AG09309 (cell line): ENCODE measurements around the gene FAM98A.

Experiments
- DNase-seq: peaks from one replicate; pipeline ENCODE4 v3.0.0-alpha.2; 2010; ENCODE audit warnings: low read depth
- H3K4me3 ChIP-seq: 2 replicates; pipeline ENCODE4 v1.5.1; 2011; ENCODE audit warnings: mild to moderate bottlenecking, low read depth, low read length, moderate library complexity; ENCODE audit not compliant: control insufficient read depth
- CTCF ChIP-seq: IDR thresholded peaks from 2 replicates; pipeline ENCODE4 v1.5.1; 2011; ENCODE audit warnings: mild to moderate bottlenecking, low read depth, low read length, inconsistent platforms; ENCODE audit not compliant: insufficient read depth, control insufficient read depth; ENCODE audit errors: missing control alignments

Gene FAM98A

GRCh38 chr2:33602201-33602830 is 3.2 kb upstream of the FAM98A start:
- TF ChIP-seq CTCF, result no peak
- DNase-seq, result no peak
- H3K4me3 ChIP-seq, result no peak overlapping the region

- TF ChIP-seq CTCF, result no peak
- H3K4me3 ChIP-seq, result peak overlapping the region; percentile 86
- DNase-seq, result no peak
These were observed 769 bp upstream of the FAM98A start for GRCh38 chr2:33599943-33600192.

GRCh38 chr2:33598561-33599174 is 431 bp downstream of the FAM98A start:
- DNase-seq, result no peak
- peak overlapping the region; percentile 86 for H3K4me3 ChIP-seq
- no peak for TF ChIP-seq CTCF

- H3K4me3 ChIP-seq, result peak overlapping the region; percentile 5; the same call in 1 of the 2 replicates
- no peak for DNase-seq
- TF ChIP-seq CTCF, result no peak
These were observed 2.1 kb downstream of the FAM98A start for GRCh38 chr2:33597026-33597425.

GRCh38 chr2:33595385-33595784 is 3.7 kb downstream of the FAM98A start:
- no peak for TF ChIP-seq CTCF
- no peak for DNase-seq
- no peak overlapping the region for H3K4me3 ChIP-seq

- no peak for TF ChIP-seq CTCF
- DNase-seq, result no peak
- H3K4me3 ChIP-seq, result no peak overlapping the region
These were observed 9.7 kb downstream of the FAM98A start for GRCh38 chr2:33589444-33589843.
